HG02642 (cell line): ENCODE measurements around the gene BTBD9.

ENCODE experiments used
- ATAC-seq: cut with Tn5 transposase; IDR thresholded peaks from one replicate; pipeline ENCODE4 v1.9.1; 2021; ENCODE audit warnings: mild to moderate bottlenecking; ENCODE audit not compliant: unreplicated experiment, poor library complexity

The BTBD9 gene

GRCh38 chr6:38172739-38173410 is 466.9 kb downstream of the BTBD9 start:
- ATAC-seq = no peak

DNA sequence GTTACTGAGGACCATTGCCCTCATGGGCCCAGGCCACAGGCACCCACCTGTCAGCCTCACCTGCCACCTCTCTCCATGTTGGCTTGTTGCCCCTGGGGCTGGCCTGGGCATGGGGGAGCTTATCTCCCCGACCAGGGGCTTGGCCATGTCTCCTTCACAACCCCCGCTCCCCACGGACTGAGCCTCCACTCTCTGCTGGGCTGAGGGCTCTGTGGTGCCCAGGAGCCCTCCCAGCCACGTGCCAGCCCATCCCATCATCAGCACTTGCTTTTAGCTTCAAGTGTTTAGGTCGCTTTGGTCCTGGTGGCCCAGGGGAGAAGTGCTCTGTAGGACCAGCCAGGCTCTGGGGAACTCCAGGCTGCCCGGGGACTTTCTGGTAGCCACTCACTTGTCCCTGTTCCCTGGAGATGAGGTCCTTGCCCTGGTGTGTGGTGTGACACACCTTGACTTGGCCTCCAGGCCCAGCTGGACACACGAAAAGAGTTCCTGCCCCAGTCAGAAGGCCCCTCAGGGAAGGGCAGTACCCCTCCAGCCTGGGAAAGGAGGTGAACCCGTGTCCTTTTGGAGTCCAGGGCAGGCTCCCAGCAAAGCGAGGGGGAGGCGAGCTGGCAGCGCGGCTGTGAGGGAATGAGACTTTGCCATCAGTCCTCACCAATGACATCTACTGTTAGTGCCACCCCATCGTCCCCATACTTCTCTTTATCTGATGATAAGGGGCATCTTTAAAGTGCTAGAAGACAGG is 467.6 kb downstream of the BTBD9 start:
- ATAC-seq = no peak

GRCh38 chr6:38170666-38171355 is 468.9 kb downstream of the BTBD9 start:
- ATAC-seq = no peak

GRCh38 chr6:38169977-38170526 is 469.7 kb downstream of the BTBD9 start:
- no peak for ATAC-seq

DNA sequence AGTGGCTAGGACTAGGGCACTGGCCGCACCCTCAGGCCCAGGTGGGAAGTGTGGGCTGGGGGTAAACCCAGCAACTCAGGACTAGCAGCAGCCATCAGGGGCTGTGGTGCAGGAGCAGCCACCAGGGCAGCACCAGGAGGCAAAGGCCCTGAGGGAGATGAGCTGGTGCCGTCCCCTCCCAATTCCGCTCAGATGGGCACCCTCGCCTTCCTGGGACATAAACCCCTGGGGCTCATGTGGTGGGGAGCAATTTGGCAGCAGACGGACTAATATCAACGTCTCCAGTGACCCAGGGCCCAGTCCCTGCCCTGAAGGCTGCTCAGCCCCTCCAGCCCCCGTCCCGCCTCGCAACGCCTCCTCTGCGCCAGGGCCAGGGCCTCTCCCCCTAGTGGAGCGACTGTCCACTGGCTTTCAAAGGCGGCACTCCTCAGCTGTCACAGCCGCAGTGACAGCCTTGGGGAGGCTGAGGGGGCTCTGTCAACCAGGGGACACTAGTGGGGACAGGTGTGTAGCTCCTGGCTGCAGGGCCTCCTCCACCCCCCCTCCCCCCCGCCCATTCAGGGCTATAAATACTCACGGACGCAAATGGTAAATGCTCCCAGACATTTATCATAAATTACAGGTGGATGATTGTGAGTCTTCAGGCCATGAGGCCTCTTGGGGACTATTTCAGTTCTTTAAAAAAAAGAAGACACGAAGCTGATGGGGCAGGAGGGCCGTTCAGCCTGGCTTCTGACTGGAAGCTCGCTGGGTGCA is 470.3 kb downstream of the BTBD9 start:
- ATAC-seq = no peak

DNA sequence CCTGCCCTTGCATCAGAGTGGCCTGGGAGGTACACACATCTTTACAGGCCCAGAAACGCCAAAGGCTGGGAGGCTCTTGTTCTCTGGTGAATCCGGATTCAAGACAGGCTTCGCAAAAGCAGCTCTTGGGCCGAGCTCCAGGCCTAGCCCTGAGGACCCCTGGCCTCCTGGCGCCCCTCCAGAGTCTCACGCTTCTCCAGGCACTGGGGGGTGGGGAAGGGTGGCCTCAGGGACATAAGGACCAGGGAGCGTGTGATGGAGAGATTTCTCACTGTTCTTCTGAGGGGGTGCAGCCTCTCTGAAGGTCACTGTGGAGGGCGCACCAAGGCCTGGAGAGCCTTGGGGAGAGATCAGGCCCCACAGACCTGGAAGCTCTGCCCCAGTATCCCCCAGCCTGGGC is 471.0 kb downstream of the BTBD9 start:
- ATAC-seq = no peak

DNA sequence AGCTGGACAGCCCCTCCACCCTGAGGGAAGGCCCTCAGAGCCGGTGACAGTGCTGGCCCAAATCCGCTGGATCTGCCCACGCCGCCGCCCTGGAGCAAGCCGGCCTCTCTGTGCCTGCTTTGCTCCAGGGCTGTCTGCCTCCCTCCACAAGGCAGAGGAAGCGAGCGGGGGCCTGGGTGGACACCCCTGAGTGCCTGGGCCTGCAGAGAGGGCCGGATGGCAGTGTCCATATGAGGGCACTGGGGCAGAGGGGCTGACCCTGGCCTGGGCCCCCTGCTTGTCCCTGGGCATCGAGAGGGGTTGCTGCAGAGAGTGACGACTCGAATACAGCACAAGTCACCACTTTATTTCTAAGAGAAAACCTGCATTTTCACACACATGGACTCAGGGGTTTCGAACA is 471.6 kb downstream of the BTBD9 start:
- no peak for ATAC-seq

- no peak for ATAC-seq
These were observed 472.1 kb downstream of the BTBD9 start for GRCh38 chr6:38167598-38167997.

GRCh38 chr6:38166411-38167240 is 473.1 kb downstream of the BTBD9 start:
- no peak for ATAC-seq

GRCh38 chr6:38164671-38165108 is 475.0 kb downstream of the BTBD9 start:
- ATAC-seq = no peak

GRCh38 chr6:38164131-38164481 is 475.6 kb downstream of the BTBD9 start:
- no peak for ATAC-seq

DNA sequence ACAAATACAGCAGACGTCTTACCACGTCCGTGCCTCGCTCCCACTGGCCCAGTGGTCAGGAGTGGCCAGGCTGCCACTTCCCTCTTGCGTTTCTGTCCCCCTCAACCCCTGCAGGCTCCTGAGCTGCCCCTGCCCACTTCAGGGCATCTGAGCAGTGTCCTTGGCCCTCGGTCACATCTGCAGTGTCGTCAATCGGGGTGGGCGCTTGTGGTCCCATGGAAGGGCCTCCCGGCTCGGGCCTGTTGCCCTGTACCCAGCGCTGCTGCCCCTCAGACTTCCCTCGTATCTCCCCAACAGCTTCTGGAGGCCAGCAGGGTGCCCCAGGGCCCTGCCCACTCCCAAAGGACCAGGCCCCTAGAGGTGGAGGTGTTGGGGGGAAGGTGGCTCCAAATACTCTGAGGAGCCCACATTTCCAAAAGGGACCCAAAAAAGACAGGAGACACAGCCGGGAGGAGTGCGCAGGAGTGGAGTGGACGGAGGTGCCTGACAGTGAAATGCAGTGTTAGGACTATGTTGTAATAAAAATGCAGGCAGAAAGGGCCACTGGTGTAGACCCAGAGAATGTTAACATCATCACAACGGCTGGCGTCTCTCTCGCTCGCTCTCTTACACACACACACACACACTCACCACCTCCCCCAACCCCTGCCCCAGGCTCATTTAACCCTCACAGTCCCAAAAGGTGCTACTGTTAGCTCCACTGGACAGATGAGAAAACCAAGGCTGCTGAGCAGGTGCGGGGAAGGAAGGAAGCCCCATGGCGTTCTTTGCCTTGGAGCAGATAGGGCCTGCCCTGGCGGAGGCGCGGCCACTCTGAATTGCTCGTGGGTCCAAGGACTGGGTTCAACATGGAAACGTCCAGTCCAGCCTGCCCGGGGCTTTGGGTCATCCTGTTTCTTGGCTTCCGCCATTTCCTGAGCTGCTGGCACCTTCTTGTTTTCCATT is 476.3 kb downstream of the BTBD9 start:
- no peak for ATAC-seq

GRCh38 chr6:38162493-38163185 is 477.1 kb downstream of the BTBD9 start:
- no peak for ATAC-seq

GRCh38 chr6:38161754-38162492 is 477.8 kb downstream of the BTBD9 start:
- ATAC-seq = no peak

GRCh38 chr6:38161331-38161730 is 478.4 kb downstream of the BTBD9 start:
- no peak for ATAC-seq

- no peak for ATAC-seq
These were observed 478.9 kb downstream of the BTBD9 start for GRCh38 chr6:38160831-38161230.

DNA sequence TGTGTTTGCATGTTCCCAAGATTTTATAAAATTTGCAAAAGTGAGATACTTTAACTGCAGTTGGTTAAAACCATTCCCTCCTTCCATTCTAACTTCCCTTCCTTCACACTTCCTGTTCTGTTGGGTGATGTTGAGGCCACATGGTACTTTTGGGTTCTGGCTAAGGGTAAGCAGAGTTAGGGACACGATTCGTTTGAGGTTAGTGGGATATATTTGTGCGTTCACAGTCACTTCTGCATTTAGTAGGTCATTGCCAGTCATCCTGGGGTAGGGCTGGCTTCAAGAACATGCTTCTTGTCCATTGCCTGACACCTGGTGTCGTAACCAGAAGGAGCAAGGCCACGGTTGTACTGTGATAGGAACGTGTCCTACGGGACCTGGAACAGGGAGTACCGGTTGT is 480.1 kb downstream of the BTBD9 start:
- ATAC-seq = no peak
